SU-DHL-6 (cell line): ENCODE data around the gene SART3.

ENCODE experiments used
- H2AFZ ChIP-seq: fragments of 200-600 bp; sonication (generic); 2 replicates; pipeline ENCODE4 v1.6.1; 2014; ENCODE audit warnings: low read depth, mild to moderate bottlenecking, moderate library complexity, mixed read lengths, antibody characterized with exemption, low read length; ENCODE audit not compliant: severe bottlenecking
- H3F3A ChIP-seq: fragments of 200-600 bp; shearing (Covaris generic); 2 replicates; pipeline ENCODE4 v1.6.0; 2016; ENCODE audit warnings: antibody characterized with exemption, mild to moderate bottlenecking; ENCODE audit not compliant: insufficient read depth
- H3K27ac ChIP-seq: fragments of 200-600 bp; sonication (generic); 2 replicates; pipeline ENCODE4 v1.5.1; 2016; ENCODE audit warnings: low read depth, mild to moderate bottlenecking, low read length, moderate library complexity, mixed read lengths
- H3K27me3 ChIP-seq: fragments of 200-600 bp; sonication (generic), shearing (Covaris generic); 2 replicates; pipeline ENCODE4 v1.6.0; 2014; ENCODE audit warnings: mild to moderate bottlenecking, low read length
- H3K36me3 ChIP-seq: fragments of 200-600 bp; sonication (generic); 2 replicates; pipeline ENCODE4 v1.6.1; 2014; ENCODE audit warnings: mild to moderate bottlenecking, low read length, mixed read lengths
- H3K4me2 ChIP-seq: fragments of 300-600, 200-600 bp; shearing (Covaris generic), sonication (generic); 2 replicates; pipeline ENCODE4 v1.6.0; 2014; ENCODE audit warnings: low read length, low read depth, mild to moderate bottlenecking; ENCODE audit not compliant: poor library complexity, severe bottlenecking
- H3K4me3 ChIP-seq: fragments of 200-600 bp; sonication (generic); 2 replicates; pipeline ENCODE4 v1.5.1; 2014; ENCODE audit warnings: antibody characterized with exemption, low read length, mild to moderate bottlenecking, mixed read lengths; ENCODE audit not compliant: insufficient read depth, poor library complexity, severe bottlenecking
- H3K79me2 ChIP-seq: fragments of 200-600 bp; sonication (generic); 2 replicates; pipeline ENCODE4 v1.6.1; 2014; ENCODE audit warnings: mild to moderate bottlenecking, low read length, moderate library complexity; ENCODE audit not compliant: insufficient read depth
- H3K9ac ChIP-seq: fragments of 200-600 bp; sonication (generic); 2 replicates; pipeline ENCODE4 v1.7.0; 2014; ENCODE audit warnings: mild to moderate bottlenecking, low read length
- H3K9me2 ChIP-seq: fragments of 200-600 bp; sonication (generic); replicated peaks from 2 replicates; pipeline ENCODE4 v1.6.1; 2014; ENCODE audit warnings: low read length; ENCODE audit not compliant: insufficient read depth
- H3K9me3 ChIP-seq: fragments of 200-600 bp; sonication (generic); 2 replicates; pipeline ENCODE4 v1.6.1; 2014; ENCODE audit warnings: low read length, mixed read lengths; ENCODE audit not compliant: insufficient read depth
- H4K20me1 ChIP-seq: fragments of 200-600 bp; sonication (generic); 2 replicates; pipeline ENCODE4 v1.6.1; 2014; ENCODE audit warnings: low read depth, mild to moderate bottlenecking, antibody characterized with exemption, low read length, moderate library complexity, mixed read lengths
- EZH2phosphoT487 ChIP-seq: fragments of 200-600 bp; sonication (generic), shearing (Covaris generic); conservative IDR thresholded peaks from 2 replicates; pipeline ENCODE4 v1.6.1; 2018; ENCODE audit warnings: mild to moderate bottlenecking, antibody characterized with exemption, low read length, moderate library complexity, mixed read lengths
- TF ChIP-seq, protein P1 (sequence below): fragments of 200-600 bp; sonication (generic); IDR thresholded peaks from one replicate; pipeline ENCODE4 v1.5.1; 2017; ENCODE audit warnings: antibody characterized with exemption, mild to moderate bottlenecking, low read length, moderate library complexity; ENCODE audit not compliant: insufficient read depth, poor library complexity, severe bottlenecking

The SART3 gene

DNA sequence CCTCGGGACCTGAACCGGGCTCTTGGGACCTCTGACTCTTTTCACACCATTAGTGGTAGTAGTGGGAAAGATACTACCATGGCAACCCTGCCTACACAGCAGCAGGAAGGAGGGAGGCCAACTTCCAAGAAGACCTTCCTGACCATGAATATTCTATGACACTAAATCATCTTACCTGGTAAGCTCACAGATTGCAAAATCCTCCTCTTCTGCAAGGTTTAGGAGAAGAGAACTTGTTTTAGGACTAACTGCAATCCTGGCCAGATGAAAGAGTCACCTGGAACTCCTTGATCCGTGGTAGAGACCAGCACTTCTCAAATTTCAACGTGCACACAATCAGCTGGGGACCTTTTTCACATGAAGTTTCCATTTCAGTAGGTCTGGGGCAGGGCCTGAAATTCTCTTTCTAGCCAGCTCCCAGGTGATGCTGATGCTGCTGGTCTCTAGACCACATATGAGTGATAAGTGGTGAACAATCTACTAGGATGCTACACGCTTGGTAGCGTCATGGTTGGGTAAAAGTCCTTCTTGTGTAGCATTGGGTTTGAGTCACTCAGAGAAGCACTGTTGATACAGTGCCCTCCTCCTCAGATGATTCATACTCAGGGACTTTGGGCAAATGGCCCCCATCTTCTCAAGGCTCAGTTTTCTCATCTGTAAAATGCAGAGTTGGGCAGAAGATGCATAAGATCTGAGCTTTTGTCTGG is 81.5 kb downstream of the SART3 start:
- Histone ChIP-seq H3K9ac (no peak overlapping the region), H4K20me1 (no peaks in the 10 kb centered on the region), H3F3A (no peaks in the 10 kb centered on the region), H3K4me2 (no peak overlapping the region), H3K4me3 (no peak overlapping the region), H3K27ac (no peak overlapping the region), H3K9me3 (no peaks in the 10 kb centered on the region), H3K36me3 (no peaks in the 10 kb centered on the region), H3K79me2 (no peaks in the 10 kb centered on the region), H3K27me3 (no peaks in the 10 kb centered on the region), H3K9me2 (no peaks in the 10 kb centered on the region), H2AFZ (no peak overlapping the region)
- TF ChIP-seq EZH2phosphoT487: no peak

DNA sequence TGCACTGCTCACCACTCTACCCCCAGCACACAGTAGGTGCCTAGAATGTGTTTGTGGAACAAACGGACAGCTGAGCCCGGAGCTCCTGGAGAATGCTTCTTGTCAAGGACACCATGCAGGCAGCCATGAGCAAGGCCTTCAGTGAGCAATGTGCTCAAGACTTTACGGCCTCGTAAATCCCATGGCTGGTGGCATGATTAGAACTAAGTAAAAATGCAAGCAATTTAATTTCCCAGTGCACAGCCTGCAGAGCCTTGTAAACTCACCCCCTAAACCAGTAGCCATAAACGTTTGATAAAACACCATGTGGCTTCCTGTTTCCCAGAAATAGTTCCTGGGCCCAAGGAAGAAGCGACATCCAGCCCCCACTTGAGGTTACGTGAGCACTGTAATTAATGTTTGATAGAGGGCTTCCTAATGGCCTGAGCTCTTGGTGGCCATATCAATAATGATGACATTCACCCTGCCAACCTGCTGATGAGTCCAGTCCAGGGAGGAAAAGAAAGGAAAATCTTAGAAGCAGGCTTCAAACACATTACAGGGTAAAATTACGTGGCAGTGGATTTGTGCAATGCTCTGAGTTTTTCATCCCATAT is 82.3 kb downstream of the SART3 start:
- H3K9me2 ChIP-seq: no peaks in the 10 kb centered on the region
- TF ChIP-seq, protein P1, sequence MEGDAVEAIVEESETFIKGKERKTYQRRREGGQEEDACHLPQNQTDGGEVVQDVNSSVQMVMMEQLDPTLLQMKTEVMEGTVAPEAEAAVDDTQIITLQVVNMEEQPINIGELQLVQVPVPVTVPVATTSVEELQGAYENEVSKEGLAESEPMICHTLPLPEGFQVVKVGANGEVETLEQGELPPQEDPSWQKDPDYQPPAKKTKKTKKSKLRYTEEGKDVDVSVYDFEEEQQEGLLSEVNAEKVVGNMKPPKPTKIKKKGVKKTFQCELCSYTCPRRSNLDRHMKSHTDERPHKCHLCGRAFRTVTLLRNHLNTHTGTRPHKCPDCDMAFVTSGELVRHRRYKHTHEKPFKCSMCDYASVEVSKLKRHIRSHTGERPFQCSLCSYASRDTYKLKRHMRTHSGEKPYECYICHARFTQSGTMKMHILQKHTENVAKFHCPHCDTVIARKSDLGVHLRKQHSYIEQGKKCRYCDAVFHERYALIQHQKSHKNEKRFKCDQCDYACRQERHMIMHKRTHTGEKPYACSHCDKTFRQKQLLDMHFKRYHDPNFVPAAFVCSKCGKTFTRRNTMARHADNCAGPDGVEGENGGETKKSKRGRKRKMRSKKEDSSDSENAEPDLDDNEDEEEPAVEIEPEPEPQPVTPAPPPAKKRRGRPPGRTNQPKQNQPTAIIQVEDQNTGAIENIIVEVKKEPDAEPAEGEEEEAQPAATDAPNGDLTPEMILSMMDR: no peak
- no peak for TF ChIP-seq EZH2phosphoT487
- no peak overlapping the region for H2AFZ ChIP-seq
- no peak overlapping the region for H3K4me2 ChIP-seq
- H3K9ac ChIP-seq: no peak overlapping the region
- no peaks in the 10 kb centered on the region for H4K20me1 ChIP-seq
- H3K27me3 ChIP-seq: no peaks in the 10 kb centered on the region
- no peak overlapping the region for H3K4me3 ChIP-seq
- no peaks in the 10 kb centered on the region for H3F3A ChIP-seq
- H3K9me3 ChIP-seq: no peaks in the 10 kb centered on the region
- no peaks in the 10 kb centered on the region for H3K36me3 ChIP-seq
- no peaks in the 10 kb centered on the region for H3K79me2 ChIP-seq
- H3K27ac ChIP-seq: no peak overlapping the region

DNA sequence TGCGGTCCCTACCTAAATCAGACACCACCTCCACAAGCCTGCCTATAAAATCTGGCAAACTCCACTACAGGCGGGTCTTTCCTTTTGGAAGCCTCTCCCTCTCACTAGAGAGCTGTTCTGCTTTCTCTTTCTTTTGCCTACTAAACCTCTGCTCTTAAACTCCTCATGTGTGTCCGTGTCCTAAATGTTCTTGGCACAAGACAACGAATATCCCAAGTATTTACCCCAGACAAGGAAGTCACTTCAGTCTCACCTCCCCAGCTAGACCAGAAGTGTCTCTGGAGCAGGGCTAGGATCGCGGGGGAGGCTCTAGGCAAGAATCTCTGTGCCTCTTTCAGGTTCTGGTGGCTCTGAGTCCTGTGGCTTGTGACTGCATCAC is 83.1 kb downstream of the SART3 start:
- Histone ChIP-seq H3K79me2 (no peaks in the 10 kb centered on the region), H3K9ac (no peak overlapping the region), H3K9me3 (no peaks in the 10 kb centered on the region), H3K4me2 (no peak overlapping the region), H4K20me1 (no peaks in the 10 kb centered on the region), H3K4me3 (no peak overlapping the region), H3K36me3 (no peaks in the 10 kb centered on the region), H3K9me2 (no peaks in the 10 kb centered on the region), H3K27me3 (no peaks in the 10 kb centered on the region), H3K27ac (no peak overlapping the region), H3F3A (no peaks in the 10 kb centered on the region), H2AFZ (no peak overlapping the region)
- no peak for TF ChIP-seq EZH2phosphoT487
- TF ChIP-seq, protein P1: no peak

DNA sequence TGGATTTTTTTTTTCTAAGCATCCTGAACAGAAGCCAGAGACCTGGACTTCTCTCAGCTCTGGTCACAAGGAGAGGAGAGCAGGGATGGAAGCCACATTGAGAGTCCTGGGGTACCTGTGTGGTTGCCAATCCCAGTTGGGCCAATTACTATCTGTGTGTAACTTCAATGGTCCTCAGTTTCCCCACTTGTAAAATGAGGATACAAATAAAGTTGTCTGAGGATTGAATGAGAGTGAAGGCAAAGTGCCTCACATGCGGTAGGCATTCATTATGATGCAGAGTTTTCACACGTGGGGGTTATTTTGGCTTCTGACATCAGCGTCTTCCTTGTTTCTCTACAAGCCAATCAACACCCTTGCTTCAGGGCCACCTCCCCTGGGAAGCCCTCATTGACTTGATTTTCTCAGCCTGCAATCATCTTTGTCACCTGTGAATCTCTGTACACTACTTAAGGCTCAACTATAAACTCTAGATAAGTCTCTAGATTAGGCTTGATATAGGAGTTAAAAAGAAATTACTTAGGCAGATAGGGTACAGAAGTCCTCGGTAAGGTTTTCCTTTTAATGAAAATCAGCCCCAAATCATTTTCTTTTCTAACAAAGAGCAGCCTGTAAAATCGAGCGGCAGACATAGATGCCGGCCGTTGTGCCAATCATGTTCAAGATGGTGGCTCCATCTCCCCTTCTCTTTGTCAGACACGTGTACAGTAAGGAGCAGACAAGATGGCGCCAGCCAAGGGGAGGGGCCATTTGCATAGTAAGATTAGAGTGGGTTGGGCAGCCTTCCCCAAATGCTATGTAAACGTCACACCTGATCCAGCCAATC is 83.7 kb downstream of the SART3 start:
- no peaks in the 10 kb centered on the region for H3K9me2 ChIP-seq
- no peak overlapping the region for H3K27ac ChIP-seq
- H3K4me2 ChIP-seq: no peak overlapping the region
- no peaks in the 10 kb centered on the region for H3K36me3 ChIP-seq
- H3K9ac ChIP-seq: no peak overlapping the region
- no peaks in the 10 kb centered on the region for H4K20me1 ChIP-seq
- no peak overlapping the region for H2AFZ ChIP-seq
- H3K79me2 ChIP-seq: no peaks in the 10 kb centered on the region
- H3K4me3 ChIP-seq: no peak overlapping the region
- TF ChIP-seq EZH2phosphoT487: no peak
- TF ChIP-seq, protein P1: no peak
- no peaks in the 10 kb centered on the region for H3F3A ChIP-seq
- H3K27me3 ChIP-seq: no peaks in the 10 kb centered on the region
- no peaks in the 10 kb centered on the region for H3K9me3 ChIP-seq
